NCI-H146 (cell line): ENCODE data around the gene NT5C3B.
"Not testable (repeated sequence)": the region's sequence is repeated elsewhere in the genome, so short reads cannot be mapped to it uniquely, and the experiment has no call there.

ENCODE experiments used
- DNase-seq: peaks from one replicate; lab custom pipeline; 2025; lab: John Stamatoyannopoulos, UW

Gene NT5C3B

GRCh38 chr17:41782142-41782541, 53.9 kb downstream of the NT5C3B start:
- DNase-seq, result no peak

GRCh38 chr17:41781404-41782110, 54.5 kb downstream of the NT5C3B start:
- no peak for DNase-seq

GRCh38 chr17:41779954-41780353, 56.1 kb downstream of the NT5C3B start:
- no peak for DNase-seq

GRCh38 chr17:41777574-41778188, 58.4 kb downstream of the NT5C3B start:
- peak; percentile 80 for DNase-seq

GRCh38 chr17:41777157-41777573, 58.9 kb downstream of the NT5C3B start:
- peak; percentile 55 for DNase-seq

- DNase-seq, result not testable (repeated sequence)
Observed at GRCh38 chr17:41776262-41776900, 59.7 kb downstream of the NT5C3B start.

GRCh38 chr17:41775394-41776226, 60.4 kb downstream of the NT5C3B start:
- DNase-seq, result no peak
